ENCODE data around the gene CREM.

GRCh38 chr10:35096312-35096711 is 30.3 kb upstream of the CREM start:
- TF ChIP-seq CTCF (IDR thresholded peaks at IDR 0.05; ENCODE audit: low read depth, low read length) (no peak), POLR2A (IDR thresholded peaks at IDR 0.05; ENCODE audit: extremely low read depth, insufficient read length) (no peak), MYC (IDR thresholded peaks at IDR 0.05; ENCODE audit: low read depth, low read length) (no peak)

Measured in NB4 (cell line).